Activated CD8-positive, alpha-beta memory T cell treated with anti-CD3 and anti-CD28 coated beads, Interleukin-2, amount 50 U/mL, for 1 hour (primary cell): ENCODE data around the gene RAD51B.
"Not testable (repeated sequence)": the region's sequence is repeated elsewhere in the genome, so short reads cannot be mapped to it uniquely, and the experiment has no call there.

Experiments used
- DNase-seq: peaks from one replicate; pipeline ENCODE4 v3.0.0-alpha.2; 2020; ENCODE audit errors: extremely low read depth

Gene RAD51B

GRCh38 chr14:68111853-68112270, 292.3 kb downstream of the RAD51B start:
- no peak for DNase-seq

- DNase-seq = no peak
Measured at GRCh38 chr14:68112442-68112841, 292.9 kb downstream of the RAD51B start.

GRCh38 chr14:68113343-68113930, 293.9 kb downstream of the RAD51B start:
- DNase-seq = no peak

GRCh38 chr14:68115952-68116351, 296.4 kb downstream of the RAD51B start:
- DNase-seq = not testable (repeated sequence)

GRCh38 chr14:68122651-68123050, 303.1 kb downstream of the RAD51B start:
- no peak for DNase-seq

- DNase-seq = no peak
Measured at GRCh38 chr14:68124050-68124449, 304.5 kb downstream of the RAD51B start.

GRCh38 chr14:68124979-68125731, 305.6 kb downstream of the RAD51B start:
- no peak for DNase-seq

GRCh38 chr14:68127166-68127565, 307.6 kb downstream of the RAD51B start:
- DNase-seq = no peak

GRCh38 chr14:68131907-68132306, 312.3 kb downstream of the RAD51B start:
- no peak for DNase-seq

GRCh38 chr14:68132563-68133121, 313.1 kb downstream of the RAD51B start:
- DNase-seq = no peak

GRCh38 chr14:68133856-68134255, 314.3 kb downstream of the RAD51B start:
- DNase-seq = no peak

GRCh38 chr14:68135028-68135427, 315.4 kb downstream of the RAD51B start:
- no peak for DNase-seq

GRCh38 chr14:68135566-68135965, 316.0 kb downstream of the RAD51B start:
- DNase-seq = no peak

GRCh38 chr14:68137704-68138619, 318.4 kb downstream of the RAD51B start:
- no peak for DNase-seq

GRCh38 chr14:68139431-68140075, 320.0 kb downstream of the RAD51B start:
- no peak for DNase-seq

GRCh38 chr14:68140076-68140741, 320.6 kb downstream of the RAD51B start:
- no peak for DNase-seq

GRCh38 chr14:68140806-68141205, 321.2 kb downstream of the RAD51B start:
- no peak for DNase-seq

- no peak for DNase-seq
Measured at GRCh38 chr14:68141281-68142088, 321.9 kb downstream of the RAD51B start.

GRCh38 chr14:68143341-68143841, 323.8 kb downstream of the RAD51B start:
- DNase-seq = no peak
